Skeletal muscle cell (primary cell): ENCODE measurements around the gene PLA2G2E.
"Not testable (repeated sequence)": the region's sequence is repeated elsewhere in the genome, so short reads cannot be mapped to it uniquely, and the experiment has no call there.

Experiments used
- DNase-seq: peaks from one replicate; pipeline ENCODE4 v3.0.0-alpha.2; 2010; ENCODE audit warnings: low read depth
- H3K4me3 ChIP-seq: 2 replicates; pipeline ENCODE4 v1.5.1; 2011; ENCODE audit warnings: low read depth, mild to moderate bottlenecking, control low read depth, low read length, moderate library complexity

Gene PLA2G2E

GRCh38 chr1:19892129-19892528 is 31.3 kb downstream of the PLA2G2E start:
- DNase-seq: no peak

GRCh38 chr1:19889656-19890055 is 33.8 kb downstream of the PLA2G2E start:
- H3K4me3 ChIP-seq: no peak overlapping the region
- DNase-seq: no peak

More at GRCh38 chr1:19892129-19892528, 31.3 kb downstream of the PLA2G2E start:
- no peak overlapping the region for H3K4me3 ChIP-seq

GRCh38 chr1:19888112-19888511 is 35.3 kb downstream of the PLA2G2E start:
- DNase-seq: no peak
- H3K4me3 ChIP-seq: no peak overlapping the region

- H3K4me3 ChIP-seq: no peak overlapping the region
- DNase-seq: no peak
Measured at GRCh38 chr1:19885821-19886220, 37.6 kb downstream of the PLA2G2E start.

- no peak overlapping the region for H3K4me3 ChIP-seq
- no peak for DNase-seq
Measured at GRCh38 chr1:19884312-19884711, 39.1 kb downstream of the PLA2G2E start.

- peak within 1 kb of the TSS; percentile 87 for H3K4me3 ChIP-seq
- peak; percentile 87 for DNase-seq
Measured at GRCh38 chr1:19882111-19883071, 41.0 kb downstream of the PLA2G2E start, which contains the start of gene OTUD3. OTUD3 (plus strand) TSS chr1:19882395; CDS start chr1:19882514, 119 bp downstream.

GRCh38 chr1:19880841-19881240 is 42.6 kb downstream of the PLA2G2E start:
- DNase-seq, H3K4me3 ChIP-seq: not testable (repeated sequence)

GRCh38 chr1:19879661-19880060 is 43.8 kb downstream of the PLA2G2E start:
- H3K4me3 ChIP-seq: no peak overlapping the region
- DNase-seq: no peak

GRCh38 chr1:19879227-19879626 is 44.2 kb downstream of the PLA2G2E start:
- DNase-seq: no peak
- H3K4me3 ChIP-seq: no peak overlapping the region

- no peak for DNase-seq
- no peak overlapping the region for H3K4me3 ChIP-seq
Measured at GRCh38 chr1:19878637-19878985, 44.8 kb downstream of the PLA2G2E start.

- no peak overlapping the region for H3K4me3 ChIP-seq
- DNase-seq: no peak
Measured at GRCh38 chr1:19877821-19878636, 45.4 kb downstream of the PLA2G2E start.

- no peak for DNase-seq
- no peak overlapping the region for H3K4me3 ChIP-seq
Measured at GRCh38 chr1:19877181-19877750, 46.2 kb downstream of the PLA2G2E start.

- no peak for DNase-seq
- no peak overlapping the region for H3K4me3 ChIP-seq
Measured at GRCh38 chr1:19872190-19872589, 51.2 kb downstream of the PLA2G2E start.
